B cell (primary cell): Measurements from ENCODE around the gene PHF24. TPM values are rescaled to one million over a fixed set of nuclear protein-coding genes. Genes with fewer than 3 reads are reported as not detected.

ENCODE experiments used
- ATAC-seq: fragments of 200-7000 bp; cut with Tn5 transposase; one replicate; pipeline ENCODE4 v1.10.0; 2021; ENCODE audit warnings: low read depth, mild to moderate bottlenecking, moderate number of reproducible peaks, moderate library complexity
- CTCF ChIA-PET: fragments of 350-600 bp; sonication (Branson Sonifier 250); formaldehyde crosslinking; loops from one replicate; lab custom pipeline; 2021; ENCODE audit warnings: antibody characterized with exemption, inconsistent platforms; lab: Charles Lee
- POLR2A ChIA-PET: fragments of 350-600 bp; sonication (Branson Sonifier 250); formaldehyde crosslinking; loops from one replicate; lab custom pipeline; 2021; ENCODE audit warnings: antibody characterized with exemption; lab: Charles Lee
- DNase-seq: peaks from one replicate; pipeline ENCODE4 v3.0.0; 2013
- H2AFZ ChIP-seq: 2 replicates; pipeline ENCODE4 v1.6.1; 2012; ENCODE audit warnings: mild to moderate bottlenecking, low read depth, low read length; ENCODE audit not compliant: insufficient read depth, poor library complexity, severe bottlenecking
- H3K27ac ChIP-seq, 2 donors: 1 replicate in 1 of 2; 2 replicates in 1 of 2; pipeline ENCODE4 v1.5.1; 2012 to 2013; ENCODE audit warnings: low read length in 2 of 2, mild to moderate bottlenecking in 2 of 2, moderate library complexity in 1 of 2
- H3K27me3 ChIP-seq, 4 experiments: fragments of 200-600 bp in 1 of 4; sonication (generic) in 1 of 4; replicated peaks in 1 of 4; 1 replicate in 2 of 4; 2 replicates in 2 of 4; pipeline versions ENCODE4 v1.6.1 to v1.7.0; 2013 to 2016; ENCODE audit warnings: low read length in 3 of 4, mild to moderate bottlenecking in 2 of 4, mixed read lengths in 1 of 4, moderate library complexity in 1 of 4; ENCODE audit not compliant: insufficient read depth in 4 of 4, control insufficient read depth in 3 of 4; ENCODE audit errors: control extremely low read depth in 1 of 4
- H3K36me3 ChIP-seq, 2 experiments: replicated peaks in 1 of 2; 1 replicate in 1 of 2; 2 replicates in 1 of 2; pipeline versions ENCODE4 v1.6.1 to v1.7.1; 2013; ENCODE audit warnings: low read length in 1 of 2; ENCODE audit not compliant: insufficient read depth in 2 of 2, control insufficient read depth in 1 of 2; ENCODE audit errors: control extremely low read depth in 1 of 2, extremely low read depth in 1 of 2
- H3K4me1 ChIP-seq, 2 donors: fragments of 200-600 bp in 1 of 2; sonication (generic) in 1 of 2; 1 replicate in 1 of 2; 2 replicates in 1 of 2; pipeline versions ENCODE4 v1.5.1 to v1.6.1; 2013 to 2017; ENCODE audit warnings: low read length in 2 of 2; ENCODE audit not compliant: control insufficient read depth in 2 of 2, insufficient read depth in 2 of 2
- H3K4me2 ChIP-seq: replicated peaks from 2 replicates; pipeline ENCODE3; 2012; ENCODE audit warnings: mild to moderate bottlenecking, low read depth, low read length; ENCODE audit not compliant: poor library complexity, severe bottlenecking
- H3K4me3 ChIP-seq, 5 experiments: fragments of 200-600 bp in 1 of 5; sonication (generic) in 1 of 5; 1 replicate in 3 of 5; 2 replicates in 2 of 5; pipeline versions ENCODE4 v1.5.1 to v1.7.0; 2011 to 2016; ENCODE audit warnings: low read length in 4 of 5, mild to moderate bottlenecking in 4 of 5, low read depth in 2 of 5, control low read depth in 1 of 5, moderate library complexity in 1 of 5; ENCODE audit not compliant: insufficient read depth in 1 of 5; ENCODE audit errors: control extremely low read depth in 1 of 5, extremely low read depth in 1 of 5
- H3K79me2 ChIP-seq: fragments of 200-600 bp; sonication (generic); one replicate; pipeline ENCODE4 v1.6.0; 2016; ENCODE audit warnings: low read length; ENCODE audit not compliant: control insufficient read depth, insufficient read depth
- H3K9ac ChIP-seq: fragments of 200-600 bp; sonication (generic); 2 replicates; pipeline ENCODE4 v1.6.1; 2017; ENCODE audit warnings: mild to moderate bottlenecking, low read length, moderate library complexity
- H3K9me3 ChIP-seq, 3 donors: one replicate each; pipeline versions ENCODE4 v1.6.1 to v1.7.1; 2013; ENCODE audit warnings: low read length in 2 of 3; ENCODE audit not compliant: control insufficient read depth in 2 of 3, insufficient read depth in 1 of 3; ENCODE audit errors: control extremely low read depth in 1 of 3
- H4K20me1 ChIP-seq: 2 replicates; pipeline ENCODE4 v1.6.0; 2012; ENCODE audit warnings: mild to moderate bottlenecking, low read length; ENCODE audit not compliant: insufficient read depth, control insufficient read depth, poor library complexity, severe bottlenecking
- H3K27ac Mint-ChIP-seq: one replicate; pipeline ENCODE4 v1.8.0; 2021; ENCODE audit warnings: mixed read lengths
- H3K27me3 Mint-ChIP-seq: one replicate; pipeline ENCODE4 v1.8.0; 2021; ENCODE audit warnings: mixed read lengths
- H3K4me1 Mint-ChIP-seq: one replicate; pipeline ENCODE4 v1.8.0; 2021; ENCODE audit warnings: mixed read lengths
- H3K4me3 Mint-ChIP-seq: one replicate; pipeline ENCODE4 v1.8.0; 2021; ENCODE audit warnings: mixed read lengths
- H3K9me3 Mint-ChIP-seq: one replicate; pipeline ENCODE4 v1.8.0; 2022; ENCODE audit warnings: mixed read lengths; ENCODE audit not compliant: insufficient read depth
- CTCF ChIP-seq: fragments of 200-600 bp; IDR thresholded peaks from one replicate; pipeline ENCODE4 v1.8.0; 2022; ENCODE audit warnings: antibody characterized with exemption, mild to moderate bottlenecking
- EZH2 ChIP-seq: IDR thresholded peaks from 2 replicates; pipeline ENCODE4 v1.6.1; 2012; ENCODE audit warnings: borderline replicate concordance, low read depth, mild to moderate bottlenecking, moderate library complexity, low read length; ENCODE audit not compliant: insufficient read depth, poor library complexity, severe bottlenecking
- WGBS: methylation state at CpG from one replicate; pipeline ENCODE4 v1.1.5; 2013; ENCODE audit warnings: missing lambda C conversion rate; ENCODE audit not compliant: insufficient coverage; 5-methylcytosine and 5-hydroxymethylcytosine counted together
- intact Hi-C: fragments of 100-400 bp; cut with micrococcal nuclease; formaldehyde crosslinking; loops from one replicate; pipeline ENCODE4 v1.10.0; 2022
- polyA plus RNA-seq: library from polyadenylated mRNA; depleted of rRNA; stranded (reverse); fragments of >200 nt; gene quantifications from 2 replicates; pipeline ENCODE4 v1.2.3, GENCODE V29; 2012
- total RNA-seq, 2 donors: library from RNA; stranded (reverse); fragments of 120-200 nt in 1 of 2; gene quantifications; 1 replicate in 1 of 2; 2 replicates in 1 of 2; pipeline versions ENCODE4 v1.2.3 to v1.2.4, GENCODE V29; 2013 to 2022

The PHF24 gene
- total and polyA plus RNA-seq, 2 donors (not counting 1 experiment from before 2014, with no cell fraction given) = not detected

DNA sequence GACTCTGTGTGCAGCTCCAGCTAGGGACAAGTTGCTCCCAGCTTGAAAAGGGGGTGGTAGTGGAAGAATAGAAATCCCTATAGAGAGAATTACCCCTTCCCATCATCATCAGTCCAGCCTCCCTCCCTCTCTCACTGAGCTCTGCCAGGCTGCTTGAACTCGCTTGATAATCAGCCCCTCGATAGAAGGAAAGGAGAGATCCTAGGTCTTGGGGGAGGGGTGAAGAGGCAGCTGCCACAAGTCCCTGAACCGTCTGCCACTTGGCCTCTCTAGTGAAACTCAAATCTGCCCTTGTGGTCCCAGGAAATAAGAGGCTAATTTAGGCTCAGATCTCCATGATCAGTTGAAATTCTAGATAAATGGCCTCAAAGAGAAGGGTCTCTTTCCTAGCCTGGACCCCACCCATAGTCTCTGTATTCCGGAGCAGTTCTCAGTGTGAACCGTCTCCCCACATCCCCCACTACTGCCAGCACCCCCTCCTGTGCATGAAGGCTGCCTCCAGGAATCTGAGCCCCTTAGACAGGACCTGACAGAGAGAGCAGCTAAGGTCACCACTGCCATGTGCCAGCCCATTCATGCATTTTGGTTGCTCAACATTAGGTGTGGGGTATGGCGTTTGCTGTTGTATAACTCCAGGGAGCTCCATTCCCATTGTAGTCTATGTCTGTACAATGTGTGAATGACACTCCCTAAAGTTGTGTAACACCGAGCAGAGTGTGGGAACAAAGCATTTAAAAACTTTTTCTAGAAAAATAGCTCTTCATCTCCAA, 37.0 kb downstream of the PHF24 start:
- no peak overlapping the region for H3K27ac ChIP-seq
- ChIA-PET CTCF (interaction anchor here (1.8 kb wide), 2 partner anchors 10 to 95 kb away, joined by 8 to 16 read pairs; no protein-coding TSS in a partner anchor), POLR2A (interaction anchor here (0.8 kb wide), 1 partner anchor 95 kb away, joined by 3 read pairs; no protein-coding TSS in a partner anchor)
- peaks cover 9% of the 10 kb centered on the region for H3K4me1 Mint-ChIP-seq
- H4K20me1 ChIP-seq = no peaks in the 10 kb centered on the region
- H3K4me3 ChIP-seq = no peak overlapping the region
- H2AFZ ChIP-seq = no peak overlapping the region
- no peaks in the 10 kb centered on the region for H3K27me3 ChIP-seq
- H3K27me3 Mint-ChIP-seq = no peaks in the 10 kb centered on the region
- ATAC-seq (no peak), DNase-seq (no peak)
- 79% methylated on average over 1 of the region's 7 CpGs for WGBS
- no peaks in the 10 kb centered on the region for H3K9me3 Mint-ChIP-seq
- H3K9me3 ChIP-seq = no peaks in the 10 kb centered on the region
- peaks cover 5% of the 10 kb centered on the region in 2 donors for H3K4me1 ChIP-seq
- no peaks in the 10 kb centered on the region for H3K79me2 ChIP-seq
- H3K36me3 ChIP-seq = no peaks in the 10 kb centered on the region
- intact Hi-C loops = no loop called here
- H3K27ac Mint-ChIP-seq = no peak overlapping the region
- no peak overlapping the region for H3K9ac ChIP-seq
- H3K4me3 Mint-ChIP-seq = no peak overlapping the region
- no peak overlapping the region for H3K4me2 ChIP-seq
- no peak for TF ChIP-seq EZH2
- no peak for TF ChIP-seq CTCF

GRCh38 chr9:34995670-34996060, 37.6 kb downstream of the PHF24 start:
- ATAC-seq (no peak), DNase-seq (no peak)
- Histone ChIP-seq H3K79me2 (no peaks in the 10 kb centered on the region), H3K4me3 (no peak overlapping the region), H3K4me2 (no peak overlapping the region), H4K20me1 (no peaks in the 10 kb centered on the region), H3K4me1 (no peaks in the 10 kb centered on the region), H3K36me3 (no peaks in the 10 kb centered on the region), H3K27me3 (no peaks in the 10 kb centered on the region), H3K9ac (no peak overlapping the region), H2AFZ (no peak overlapping the region), H3K9me3 (no peaks in the 10 kb centered on the region), H3K27ac (no peak overlapping the region)
- intact Hi-C loops = no loop called here
- Mint-ChIP-seq H3K27me3 (no peaks in the 10 kb centered on the region), H3K9me3 (no peaks in the 10 kb centered on the region), H3K4me1 (peaks cover 6% of the 10 kb centered on the region), H3K27ac (no peak overlapping the region), H3K4me3 (no peak overlapping the region)
- ChIA-PET POLR2A (no interaction called here), CTCF (interaction anchor here (1.8 kb wide), 1 partner anchor 96 kb away, joined by 16 read pairs; no protein-coding TSS in a partner anchor)
- 55% methylated on average over 2 of the region's 3 CpGs for WGBS
- TF ChIP-seq CTCF (no peak), EZH2 (no peak)
